Measurements from ENCODE around the gene TNS1. TPM values are rescaled to one million over a fixed set of nuclear protein-coding genes. Genes with fewer than 3 reads are reported as not detected.

TNS1 gene
- total RNA-seq, 1 experiment from 2014 or later = 3.4 TPM

GRCh38 chr2:217994776-217995274 is 8.0 kb downstream of the TNS1 start:
- no peak overlapping the region for H3K9ac ChIP-seq (ENCODE audit: extremely low read depth, insufficient read length, low read length)
- H3K27me3 ChIP-seq (ENCODE audit: insufficient read depth, low read length) = no peaks in the 10 kb centered on the region
- no peaks in the 10 kb centered on the region for H3K23me2 ChIP-seq (ENCODE audit: insufficient read length, low read depth, low read length, poor library complexity, severe bottlenecking)
- Mint-ChIP-seq H3K36me3 (ENCODE audit: insufficient read depth in 1 of 3, low read depth in 3 of 3) (no peaks in the 10 kb centered on the region), H3K4me3 (no peak overlapping the region), H3K27ac (no peak overlapping the region), H3K9me3 (no peaks in the 10 kb centered on the region), H3K4me1 (peaks cover 5 to 23% of the 10 kb centered on the region in 2 experiments; a peak in 2 of 4 replicates), H3K27me3 (ENCODE audit: low read depth) (peaks cover 35% of the 10 kb centered on the region)
- DNase-seq = no peak
- no peak overlapping the region for H2BK5ac ChIP-seq (ENCODE audit: insufficient read length, low read length)
- no peak overlapping the region for H2AFZ ChIP-seq (ENCODE audit: low read length)
- no peak overlapping the region for H3K18ac ChIP-seq (ENCODE audit: insufficient read length, low read depth, low read length)
- no peaks in the 10 kb centered on the region for H3K9me3 ChIP-seq (ENCODE audit: control insufficient read depth, low read depth, low read length)
- H4K8ac ChIP-seq (replicated peaks; ENCODE audit: insufficient read length, low read depth, low read length) = no peak overlapping the region
- no peak overlapping the region for H4K91ac ChIP-seq (ENCODE audit: insufficient read length, low read depth, low read length)
- no peak overlapping the region for H3K14ac ChIP-seq (ENCODE audit: insufficient read depth, low read length)
- no peak overlapping the region for H3K4me2 ChIP-seq (ENCODE audit: insufficient read depth, insufficient read length, low read length)
- H2BK12ac ChIP-seq (ENCODE audit: insufficient read length, low read depth, low read length) = no peak overlapping the region
- no peak overlapping the region for H3K56ac ChIP-seq (ENCODE audit: insufficient read length, low read depth, low read length)
- H2AK5ac ChIP-seq (ENCODE audit: insufficient read length, low read length) = no peak overlapping the region
- H3K79me2 ChIP-seq (ENCODE audit: insufficient read depth, low read length) = no peaks in the 10 kb centered on the region
- H4K20me1 ChIP-seq (ENCODE audit: control insufficient read depth, insufficient read depth, insufficient read length) = no peaks in the 10 kb centered on the region
- no peak overlapping the region for H4K5ac ChIP-seq (ENCODE audit: insufficient read length, low read depth, low read length)
- WGBS (ENCODE audit: extremely low coverage, insufficient read length, low lambda C conversion rate) = no CpG with 5 or more reads among the region's 4 CpGs
- no peak overlapping the region for H3T11ph ChIP-seq (ENCODE audit: low read length)
- H3K4ac ChIP-seq (ENCODE audit: low read depth, low read length) = no peak overlapping the region
- no peak for TF ChIP-seq CTCF (conservative IDR thresholded peaks at IDR 0.05)
- no peak overlapping the region for H2BK20ac ChIP-seq (ENCODE audit: low read depth, low read length, poor library complexity, severe bottlenecking)
- H2BK15ac ChIP-seq (ENCODE audit: low read depth, low read length) = no peak overlapping the region
- H3K79me1 ChIP-seq (ENCODE audit: insufficient read depth, low read depth, low read length, poor library complexity, severe bottlenecking) = no peaks in the 10 kb centered on the region
- no peak overlapping the region for H2BK120ac ChIP-seq (ENCODE audit: low read depth, low read length, poor library complexity, severe bottlenecking)
- no peaks in the 10 kb centered on the region for H3K4me1 ChIP-seq (ENCODE audit: insufficient read depth, low read length)
- no peak overlapping the region for H3K27ac ChIP-seq (ENCODE audit: insufficient read length, low read depth, low read length)
- no peak overlapping the region for H3K23ac ChIP-seq (ENCODE audit: insufficient read length, low read depth, low read length)
